ENCODE data around the gene LDB3. TPM values are rescaled to one million over a fixed set of nuclear protein-coding genes. Genes with fewer than 3 reads are reported as not detected.

The LDB3 gene
- total and polyA plus RNA-seq, 2 of the 4 experiments (the other 2 are of a cell fraction), result 0.36 to 2.6 TPM

GRCh38 chr10:86681722-86682386, 13.5 kb downstream of the LDB3 start:
- BruUV-seq (replicated peaks), result no TSS peak
- Histone ChIP-seq H3K4me2 (ENCODE audit: low read depth, low read length) (no peak overlapping the region), H3K9me1 (ENCODE audit: insufficient read depth, low read length) (peaks cover under 1% of the 10 kb centered on the region; the same call in 1 of the 2 replicates), H4K91ac (ENCODE audit: insufficient read depth, low read depth, low read length) (no peak overlapping the region), H3K18ac (ENCODE audit: low read depth, low read length) (no peak overlapping the region), H3K27ac (ENCODE audit: insufficient read depth, low read length) (no peak overlapping the region), H3K4ac (ENCODE audit: low read depth, low read length) (no peak overlapping the region), H4K20me1 (ENCODE audit: insufficient read depth, low read length) (no peaks in the 10 kb centered on the region), H3K14ac (replicated peaks; ENCODE audit: low read depth, low read length) (no peak overlapping the region), H2AK9ac (replicated peaks; ENCODE audit: low read depth, low read length, poor library complexity) (no peak overlapping the region), H2AK5ac (ENCODE audit: low read depth, low read length) (no peak overlapping the region), H2BK20ac (ENCODE audit: low read depth, low read length) (no peak overlapping the region), H4K8ac (ENCODE audit: low read depth in 2 of 2, low read length in 2 of 2) (no peak overlapping the region), H3K4me1 (ENCODE audit: control insufficient read depth, insufficient read depth, low read length) (peaks cover 10% of the 10 kb centered on the region), H4K5ac (ENCODE audit: low read depth, low read length) (no peak overlapping the region), H2BK120ac (ENCODE audit: low read depth, low read length) (no peak overlapping the region), H2BK15ac (ENCODE audit: low read depth, low read length) (no peak overlapping the region), H3K36me3 (ENCODE audit: control insufficient read depth, insufficient read depth, low read length) (no peaks in the 10 kb centered on the region), H3K56ac (ENCODE audit: extremely low read depth, insufficient read depth, low read length) (no peak overlapping the region), H3K23ac (ENCODE audit: low read depth, low read length) (no peak overlapping the region), H3K27me3 (ENCODE audit: control insufficient read depth, insufficient read depth, low read length) (no peaks in the 10 kb centered on the region), H3K9ac (ENCODE audit: low read depth, low read length) (no peak overlapping the region), H3K79me1 (ENCODE audit: low read depth in 1 of 2, low read length in 2 of 2) (no peaks in the 10 kb centered on the region), H3K4me3 (ENCODE audit: insufficient read depth, low read depth, low read length) (no peak overlapping the region), H2BK5ac (ENCODE audit: low read depth, low read length, poor library complexity, severe bottlenecking) (no peak overlapping the region), H2AFZ (replicated peaks; ENCODE audit: low read length, poor library complexity) (peak overlapping the region; percentile 19), H3K9me3 (ENCODE audit: control insufficient read depth, insufficient read depth, low read length) (no peaks in the 10 kb centered on the region)
- intact Hi-C loops (cut with micrococcal nuclease) (loop anchor here (5.0 kb wide), 1 partner anchor 95 kb away; no protein-coding TSS in a partner anchor), in situ Hi-C loops (cut with MboI; ENCODE audit: low sequenced_read_pairs) (no loop called here), dilution Hi-C loops (cut with HindIII; ENCODE audit: low sequenced_read_pairs, unreplicated experiment) (no loop called here)
- DNase-seq (no peak), ATAC-seq (ENCODE audit: low read depth) (no peak)
- ChIA-PET CTCF (no interaction called here), POLR2A (ENCODE audit: unreplicated experiment) (no interaction called here)
- TF ChIP-seq CTCF (conservative IDR thresholded peaks at IDR 0.05; ENCODE audit: low read depth, low read length) (no peak), USF2 (IDR thresholded peaks at IDR 0.05; ENCODE audit: low read depth, low read length) (no peak), RFX5 (IDR thresholded peaks at IDR 0.05; ENCODE audit: low read depth, low read length) (no peak), MAZ (IDR thresholded peaks at IDR 0.05; ENCODE audit: borderline replicate concordance, low read depth, low read length) (no peak), MAFK (IDR thresholded peaks at IDR 0.05; ENCODE audit: low read depth, low read length) (no peak), CHD1 (IDR thresholded peaks at IDR 0.05; ENCODE audit: low read depth, low read length) (no peak), POLR2A (IDR thresholded peaks at IDR 0.05; ENCODE audit: low read depth, low read length) (no peak), RCOR1 (IDR thresholded peaks at IDR 0.05; ENCODE audit: insufficient replicate concordance, low read length) (no peak), CEBPB (IDR thresholded peaks at IDR 0.05; ENCODE audit: low read depth, low read length) (no peak), SMC3 (IDR thresholded peaks at IDR 0.05; ENCODE audit: low read depth, low read length) (no peak)
- TF ChIP-seq, protein P1, sequence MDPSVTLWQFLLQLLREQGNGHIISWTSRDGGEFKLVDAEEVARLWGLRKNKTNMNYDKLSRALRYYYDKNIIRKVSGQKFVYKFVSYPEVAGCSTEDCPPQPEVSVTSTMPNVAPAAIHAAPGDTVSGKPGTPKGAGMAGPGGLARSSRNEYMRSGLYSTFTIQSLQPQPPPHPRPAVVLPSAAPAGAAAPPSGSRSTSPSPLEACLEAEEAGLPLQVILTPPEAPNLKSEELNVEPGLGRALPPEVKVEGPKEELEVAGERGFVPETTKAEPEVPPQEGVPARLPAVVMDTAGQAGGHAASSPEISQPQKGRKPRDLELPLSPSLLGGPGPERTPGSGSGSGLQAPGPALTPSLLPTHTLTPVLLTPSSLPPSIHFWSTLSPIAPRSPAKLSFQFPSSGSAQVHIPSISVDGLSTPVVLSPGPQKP (IDR thresholded peaks at IDR 0.05; ENCODE audit: borderline replicate concordance, low read depth, low read length), result no peak
- 89% methylated on average over 13 of the region's 22 CpGs; no CpG with 5 or more reads in 1 of the 2 experiments for WGBS, 2 experiments (ENCODE audit: extremely low coverage in 2 of 2, insufficient read length in 1 of 2)

All from IMR-90 (cell line).